Heart right ventricle (tissue), 16 donors: ENCODE measurements around the gene ZSWIM5. TPM values are rescaled to one million over a fixed set of nuclear protein-coding genes. Genes with fewer than 3 reads are reported as not detected.

Experiments
- ATAC-seq, 8 donors: fragments of 200-7000 bp; cut with Tn5 transposase; one replicate each; pipeline ENCODE4 v1.9.1; 2020; ENCODE audit warnings: mild to moderate bottlenecking in 8 of 8, moderate library complexity in 8 of 8, moderate number of reproducible peaks in 1 of 8
- DNase-seq, 2 donors: peaks; one replicate each; pipeline ENCODE4 v3.0.0-alpha.2; 2020
- H3K27ac ChIP-seq, 10 donors: fragments of 200-600 bp; sonication (generic) in 2 of 10; one replicate each; pipeline versions ENCODE4 v1.5.0 to v1.8.0; 2020 to 2022; ENCODE audit warnings: mild to moderate bottlenecking in 3 of 10
- H3K27me3 ChIP-seq, 7 donors: fragments of 200-600 bp; one replicate each; pipeline ENCODE4 v1.8.0; 2021 to 2022; ENCODE audit warnings: mild to moderate bottlenecking in 2 of 7
- H3K36me3 ChIP-seq, 9 donors: fragments of 200-600 bp; sonication (generic) in 1 of 9; one replicate each; pipeline versions ENCODE4 v1.5.0 to v1.8.0; 2020 to 2022; ENCODE audit warnings: mild to moderate bottlenecking in 2 of 9
- H3K4me1 ChIP-seq, 9 donors: fragments of 200-600 bp; sonication (generic) in 1 of 9; one replicate each; pipeline versions ENCODE4 v1.5.0 to v1.8.0; 2020 to 2022; ENCODE audit warnings: mild to moderate bottlenecking in 4 of 9
- H3K4me3 ChIP-seq, 10 donors: fragments of 200-600 bp; sonication (generic) in 2 of 10; one replicate each; pipeline versions ENCODE4 v1.5.0 to v1.8.0; 2020 to 2022; ENCODE audit warnings: mild to moderate bottlenecking in 7 of 10, moderate library complexity in 2 of 10
- H3K9me3 ChIP-seq, 11 donors: fragments of 200-600 bp in 10 of 11; sonication (generic) in 2 of 11; one replicate each; pipeline versions ENCODE4 v1.5.0 to v1.8.0; 2013 to 2022; ENCODE audit warnings: mild to moderate bottlenecking in 2 of 11, control low read depth in 1 of 11, moderate library complexity in 1 of 11
- WGBS, 2 donors: extraction: QIAGEN DNeasy Blood & Tissue Kit; methylation state at CpG; one replicate each; pipeline ENCODE4 v1.1.7; 2013; ENCODE audit warnings: inconsistent platforms in 1 of 2; 5-methylcytosine and 5-hydroxymethylcytosine counted together
- intact Hi-C, 10 donors: fragments of 100-400 bp; cut with DNase I; formaldehyde crosslinking; loops; one replicate each; pipeline versions ENCODE4 v1.11.1 to v1.14.2; 2022
- polyA plus RNA-seq, 2 donors: library from polyadenylated mRNA; stranded (reverse); fragments of 200-250 nt; gene quantifications; one replicate each; pipeline ENCODE4 v1.2.3, GENCODE V29; 2013
- total RNA-seq, 10 donors: library from RNA; stranded (reverse); fragmentation: NEBNext Ultra II Directional in 3 of 10; extraction: Animal tissue kit (Norgen Biotek cat#: 25700) in 3 of 10; gene quantifications; one replicate each; pipeline versions ENCODE4 v1.2.1 to v1.2.4, GENCODE V29; 2021 to 2023
- TF ChIP-seq, protein P1 (sequence below), 9 donors: fragments of 200-600 bp; sonication (generic) in 2 of 9; IDR thresholded peaks; one replicate each; pipeline versions ENCODE4 v1.5.0 to v1.8.0; 2021 to 2022; ENCODE audit warnings: antibody characterized with exemption in 9 of 9, mild to moderate bottlenecking in 5 of 9, moderate library complexity in 1 of 9
- donor health status: Arrhythmogenic right ventricular cardiomyopathy.
- donor health status: ischemic (EF 13 %, LVEDD 7.1; RV severe dilation, severe dysfunction).
- donor health status: healthy with polysubstance abuse.
- donor health status: DM: no; HTN: yes; CAD: no.
- donor health status: DM: no; HTN: no; CAD: no.
- donor health status: ischemic (EF 25% LVEDD 6.9; RV normal size, moderate dysfunction).
- donor health status: ischemic (EF 25% LVEDD 5.7; RV mildly dilated, moderate dysfunction).
- donor health status: healthy.
- donor health status: DM: yes; HTN: yes; CAD: no.
- donor health status: Ischemic cardiomyopathy.
- donor health status: ischemic (EF 35%, LVEDD 5.7; RV mildly dilated, moderate dysfunction).
- donor health status: nonischemic (EF 11% LVEDD 7.7; RV severe dilation, severe dysfunction).
- donor health status: DM: yes; HTN: yes; CAD: no.
- donor health status: PGD.
- donor health status: ischemic (EF 29% LVEDD 5.4; RV normal size, mild dysfunction).
- donor health status: nonischemic (EF 23%, LVEDD 6.1; RV moderate dilation, normal function).

ZSWIM5 gene
- total and polyA plus RNA-seq, 12 donors: 0.22 to 1.7 (median 0.77) TPM

GRCh38 chr1:45038240-45038639 lies 168.2 kb downstream of the ZSWIM5 start:
- ATAC-seq (no peak), DNase-seq (no peak)
- no peak overlapping the region for H3K4me3 ChIP-seq
- H3K36me3 ChIP-seq: peaks cover 0 to 25% (median 0%) of the 10 kb centered on the region in 9 donors
- no peak overlapping the region for H3K27ac ChIP-seq
- TF ChIP-seq, protein P1, sequence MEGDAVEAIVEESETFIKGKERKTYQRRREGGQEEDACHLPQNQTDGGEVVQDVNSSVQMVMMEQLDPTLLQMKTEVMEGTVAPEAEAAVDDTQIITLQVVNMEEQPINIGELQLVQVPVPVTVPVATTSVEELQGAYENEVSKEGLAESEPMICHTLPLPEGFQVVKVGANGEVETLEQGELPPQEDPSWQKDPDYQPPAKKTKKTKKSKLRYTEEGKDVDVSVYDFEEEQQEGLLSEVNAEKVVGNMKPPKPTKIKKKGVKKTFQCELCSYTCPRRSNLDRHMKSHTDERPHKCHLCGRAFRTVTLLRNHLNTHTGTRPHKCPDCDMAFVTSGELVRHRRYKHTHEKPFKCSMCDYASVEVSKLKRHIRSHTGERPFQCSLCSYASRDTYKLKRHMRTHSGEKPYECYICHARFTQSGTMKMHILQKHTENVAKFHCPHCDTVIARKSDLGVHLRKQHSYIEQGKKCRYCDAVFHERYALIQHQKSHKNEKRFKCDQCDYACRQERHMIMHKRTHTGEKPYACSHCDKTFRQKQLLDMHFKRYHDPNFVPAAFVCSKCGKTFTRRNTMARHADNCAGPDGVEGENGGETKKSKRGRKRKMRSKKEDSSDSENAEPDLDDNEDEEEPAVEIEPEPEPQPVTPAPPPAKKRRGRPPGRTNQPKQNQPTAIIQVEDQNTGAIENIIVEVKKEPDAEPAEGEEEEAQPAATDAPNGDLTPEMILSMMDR (IDR thresholded peaks at IDR 0.05): no peak
- H3K9me3 ChIP-seq: no peaks in the 10 kb centered on the region
- intact Hi-C loops: no loop called here
- no peaks in the 10 kb centered on the region for H3K27me3 ChIP-seq
- no peaks in the 10 kb centered on the region for H3K4me1 ChIP-seq
- 83 to 99% methylated on average over 2 of the region's 2 CpGs for WGBS, 2 donors

GRCh38 chr1:45037456-45037855 lies 168.9 kb downstream of the ZSWIM5 start:
- no peak overlapping the region for H3K27ac ChIP-seq
- H3K9me3 ChIP-seq: no peaks in the 10 kb centered on the region
- TF ChIP-seq, protein P1 (IDR thresholded peaks at IDR 0.05): no peak
- no peaks in the 10 kb centered on the region for H3K27me3 ChIP-seq
- intact Hi-C loops: no loop called here
- DNase-seq: no peak
- no peak for ATAC-seq
- no peak overlapping the region for H3K4me3 ChIP-seq
- peaks cover 0 to 17% (median 0%) of the 10 kb centered on the region in 9 donors for H3K36me3 ChIP-seq
- no peaks in the 10 kb centered on the region for H3K4me1 ChIP-seq

DNA sequence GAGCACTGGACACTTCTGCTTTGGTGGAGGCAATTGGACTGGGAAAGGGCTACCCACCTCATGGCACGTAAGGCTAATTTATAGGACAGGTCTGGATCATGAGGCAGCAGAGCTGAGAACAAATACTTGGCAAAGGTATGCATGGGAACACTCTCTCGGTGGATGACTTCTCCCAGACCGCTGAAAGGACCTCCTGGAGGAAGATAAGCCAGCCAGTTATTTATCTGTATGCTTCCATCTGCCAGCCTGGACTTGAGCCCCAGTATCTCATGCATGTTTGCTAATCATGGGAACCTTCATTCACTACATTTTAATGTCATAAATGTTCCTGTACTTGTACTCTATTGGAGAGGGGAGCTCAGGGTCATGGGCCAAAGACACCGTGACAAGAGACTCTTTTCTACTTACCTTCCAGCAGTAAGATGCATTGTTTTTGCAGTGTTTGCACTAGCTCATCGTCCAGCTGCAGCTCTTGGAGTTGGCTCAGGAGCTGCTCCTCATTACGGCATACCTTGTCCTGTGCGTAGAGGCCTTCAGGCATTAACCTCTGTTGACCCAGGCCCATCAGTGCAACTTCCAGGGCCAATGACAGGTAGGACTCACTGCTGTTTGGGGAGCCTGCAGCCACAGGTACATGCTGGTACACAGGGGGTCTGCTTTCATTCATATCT lies 170.6 kb downstream of the ZSWIM5 start:
- intact Hi-C loops: no loop called here
- H3K4me3 ChIP-seq: no peak overlapping the region
- peaks cover 0 to 13% (median 0%) of the 10 kb centered on the region in 9 donors for H3K36me3 ChIP-seq
- ATAC-seq (no peak), DNase-seq (no peak)
- WGBS, 2 donors: 63 to 72% methylated on average over 7 of the region's 7 CpGs
- H3K27me3 ChIP-seq: no peaks in the 10 kb centered on the region
- TF ChIP-seq, protein P1 (IDR thresholded peaks at IDR 0.05): no peak
- H3K9me3 ChIP-seq: no peaks in the 10 kb centered on the region
- no peaks in the 10 kb centered on the region for H3K4me1 ChIP-seq
- H3K27ac ChIP-seq: no peak overlapping the region

DNA sequence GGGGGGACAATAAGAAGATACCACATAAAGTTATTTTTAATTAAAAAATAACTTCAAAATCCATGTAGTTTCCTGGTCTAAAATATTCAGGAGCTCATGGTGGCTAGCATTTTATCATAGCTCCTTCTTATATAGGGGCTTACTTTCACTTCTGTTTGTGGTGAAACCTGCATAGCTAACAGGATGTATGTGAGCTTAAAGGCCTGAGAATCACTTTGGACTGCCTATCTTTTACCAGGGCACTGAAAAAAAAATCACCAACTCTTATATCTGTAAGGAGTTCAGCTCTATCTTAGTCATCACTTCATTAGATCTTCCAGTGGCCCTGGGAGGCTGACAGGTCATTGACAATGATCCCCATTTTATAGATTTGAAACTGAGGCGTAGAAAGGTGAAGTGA lies 173.0 kb downstream of the ZSWIM5 start:
- DNase-seq (no peak), ATAC-seq (no peak)
- intact Hi-C loops: no loop called here
- Histone ChIP-seq H3K9me3 (no peaks in the 10 kb centered on the region), H3K4me3 (no peak overlapping the region), H3K27ac (no peak overlapping the region), H3K27me3 (no peaks in the 10 kb centered on the region), H3K36me3 (peaks cover 0 to 13% (median 0%) of the 10 kb centered on the region in 9 donors), H3K4me1 (no peaks in the 10 kb centered on the region)
- WGBS, 2 donors: 100% methylated on average over 1 of the region's 1 CpG
- TF ChIP-seq, protein P1 (IDR thresholded peaks at IDR 0.05): no peak
